H1 (cell line): ENCODE results near the gene PGM1. TPM values are rescaled to one million over a fixed set of nuclear protein-coding genes. Genes with fewer than 3 reads are reported as not detected.

Source experiments
- CTCF ChIA-PET: fragments of 300-600 bp; sonication (Branson Sonifier 250); formaldehyde crosslinking; loops from one replicate; lab custom pipeline; 2021; ENCODE audit not compliant: partially characterized antibody; lab: Charles Lee
- POLR2A ChIA-PET: fragments of 300-600 bp; sonication (Branson Sonifier 250); formaldehyde crosslinking; loops from one replicate; lab custom pipeline; 2021; ENCODE audit warnings: inconsistent platforms; ENCODE audit not compliant: partially characterized antibody; lab: Charles Lee
- DNase-seq, 2 experiments: peaks; one replicate each; pipeline versions ENCODE4 v3.0.0 to v3.0.0-alpha.2; 2010 to 2022; ENCODE audit warnings: low spot score in 2 of 2, low read depth in 1 of 2, mixed read lengths in 1 of 2
- FAIRE-seq: peaks from 2 replicates; lab custom pipeline; 2011; peaks lifted over from hg19 to GRCh38; lab: Jason Lieb, UNC
- H2AFZ ChIP-seq: 2 replicates; pipeline ENCODE4 v1.8.1; 2012; ENCODE audit warnings: low read length, inconsistent platforms
- H2AK5ac ChIP-seq: 2 replicates; pipeline ENCODE4 v1.6.1; 2013; ENCODE audit warnings: low read depth, low read length
- H2BK120ac ChIP-seq: replicated peaks from 2 replicates; pipeline ENCODE3; 2013; ENCODE audit warnings: low read depth, low read length, inconsistent platforms
- H2BK12ac ChIP-seq: 2 replicates; pipeline ENCODE4 v1.6.1; 2013; ENCODE audit warnings: low read depth, low read length
- H2BK15ac ChIP-seq: 2 replicates; pipeline ENCODE4 v1.6.1; 2013; ENCODE audit warnings: low read length
- H2BK20ac ChIP-seq: 2 replicates; pipeline ENCODE4 v1.6.1; 2013; ENCODE audit warnings: low read length
- H2BK5ac ChIP-seq: 2 replicates; pipeline ENCODE4 v1.6.1; 2013; ENCODE audit warnings: low read depth, low read length
- H3K14ac ChIP-seq: 2 replicates; pipeline ENCODE4 v1.6.1; 2013; ENCODE audit warnings: inconsistent platforms; ENCODE audit not compliant: insufficient read length
- H3K18ac ChIP-seq: 2 replicates; pipeline ENCODE4 v1.6.1; 2013; ENCODE audit warnings: low read length; ENCODE audit errors: extremely low read depth
- H3K23ac ChIP-seq: 2 replicates; pipeline ENCODE4 v1.6.1; 2013; ENCODE audit warnings: inconsistent platforms; ENCODE audit not compliant: insufficient read length
- H3K23me2 ChIP-seq: 2 replicates; pipeline ENCODE4 v1.6.1; 2013; ENCODE audit warnings: low read depth, low read length
- H3K27ac ChIP-seq: 2 replicates; pipeline ENCODE4 v1.6.1; 2011; ENCODE audit warnings: low read depth, low read length, inconsistent platforms
- H3K27me3 ChIP-seq, 4 experiments: replicated peaks in 1 of 4; 1 replicate in 1 of 4; 2 replicates in 3 of 4; pipeline versions ENCODE4 v1.6.1 to v1.8.1; 2011 to 2013; ENCODE audit warnings: low read length in 3 of 4, mild to moderate bottlenecking in 3 of 4, inconsistent platforms in 2 of 4, mixed read lengths in 2 of 4, moderate library complexity in 1 of 4; ENCODE audit not compliant: control insufficient read depth in 3 of 4, insufficient read depth in 3 of 4; ENCODE audit errors: extremely low read depth in 1 of 4
- H3K36me3 ChIP-seq, 4 experiments: 2 replicates each; pipeline versions ENCODE4 v1.6.1 to v1.8.1; 2011 to 2013; ENCODE audit warnings: mild to moderate bottlenecking in 4 of 4, low read length in 3 of 4, moderate library complexity in 2 of 4, control low read depth in 1 of 4, inconsistent platforms in 1 of 4; ENCODE audit not compliant: insufficient read depth in 4 of 4, control insufficient read depth in 2 of 4
- H3K4ac ChIP-seq: replicated peaks from 2 replicates; pipeline ENCODE3; 2013; ENCODE audit warnings: low read length, low read depth, mixed read lengths, inconsistent platforms; ENCODE audit not compliant: insufficient read length
- H3K4me1 ChIP-seq, 4 experiments: replicated peaks in 1 of 4; 1 replicate in 1 of 4; 2 replicates in 3 of 4; pipeline versions ENCODE4 v1.6.1 to v1.8.1; 2011 to 2013; ENCODE audit warnings: low read length in 3 of 4, inconsistent platforms in 2 of 4, mixed read lengths in 1 of 4; ENCODE audit not compliant: insufficient read depth in 4 of 4, control insufficient read depth in 3 of 4
- H3K4me2 ChIP-seq, 2 experiments: 2 replicates each; pipeline versions ENCODE4 v1.6.1 to v1.8.1; 2011 to 2013; ENCODE audit warnings: low read depth in 2 of 2, low read length in 2 of 2, control low read depth in 1 of 2, inconsistent platforms in 1 of 2, mild to moderate bottlenecking in 1 of 2; ENCODE audit not compliant: insufficient read depth in 1 of 2
- H3K4me3 ChIP-seq, 4 experiments: fragments of 200-600, 300-600 bp in 1 of 4; sonication (generic), shearing (Covaris generic), sonication (Bioruptor Twin) in 1 of 4; 2 replicates each; pipeline versions ENCODE4 v1.5.1 to v1.8.1; 2011 to 2016; ENCODE audit warnings: low read length in 4 of 4, low read depth in 3 of 4, control low read depth in 2 of 4, inconsistent platforms in 2 of 4, mild to moderate bottlenecking in 2 of 4, mixed read lengths in 1 of 4, moderate library complexity in 1 of 4; ENCODE audit not compliant: insufficient read depth in 2 of 4; ENCODE audit errors: extremely low read depth in 1 of 4
- H3K56ac ChIP-seq: replicated peaks from 2 replicates; pipeline ENCODE3; 2013; ENCODE audit warnings: low read depth, mild to moderate bottlenecking, mixed read lengths, low read length, inconsistent platforms; ENCODE audit not compliant: insufficient read length
- H3K79me1 ChIP-seq: 2 replicates; pipeline ENCODE4 v1.6.1; 2013; ENCODE audit warnings: low read depth, low read length, control low read depth
- H3K79me2 ChIP-seq, 2 experiments: 2 replicates each; pipeline versions ENCODE4 v1.6.1 to v1.8.1; 2012 to 2013; ENCODE audit warnings: low read length in 2 of 2, mild to moderate bottlenecking in 2 of 2, inconsistent platforms in 1 of 2; ENCODE audit not compliant: insufficient read depth in 2 of 2, control insufficient read depth in 1 of 2
- H3K9ac ChIP-seq, 4 experiments: replicated peaks in 1 of 4; 1 replicate in 1 of 4; 2 replicates in 3 of 4; pipeline versions ENCODE4 v1.6.1 to v1.8.1; 2011 to 2013; ENCODE audit warnings: low read depth in 3 of 4, low read length in 3 of 4, control low read depth in 2 of 4, mild to moderate bottlenecking in 2 of 4, moderate library complexity in 2 of 4, inconsistent platforms in 1 of 4; ENCODE audit errors: extremely low read depth in 1 of 4
- H3K9me3 ChIP-seq, 2 experiments: 2 replicates each; pipeline versions ENCODE4 v1.6.1 to v1.8.1; 2012 to 2013; ENCODE audit warnings: mild to moderate bottlenecking in 2 of 2, moderate library complexity in 2 of 2, control low read depth in 1 of 2, inconsistent platforms in 1 of 2, low read depth in 1 of 2, low read length in 1 of 2, mixed read lengths in 1 of 2; ENCODE audit not compliant: insufficient read depth in 2 of 2
- H4K20me1 ChIP-seq, 2 experiments: replicated peaks in 1 of 2; 2 replicates each; pipeline versions ENCODE3 to v1.8.1; 2011 to 2013; ENCODE audit warnings: inconsistent platforms in 2 of 2, low read length in 2 of 2, mild to moderate bottlenecking in 1 of 2; ENCODE audit not compliant: insufficient read depth in 2 of 2, control insufficient read depth in 1 of 2
- H4K5ac ChIP-seq: 2 replicates; pipeline ENCODE4 v1.6.1; 2013; ENCODE audit warnings: low read length, low read depth, mixed read lengths, inconsistent platforms; ENCODE audit not compliant: insufficient read length
- H4K8ac ChIP-seq: 2 replicates; pipeline ENCODE4 v1.8.0; 2013; ENCODE audit warnings: mild to moderate bottlenecking, moderate library complexity, low read length, inconsistent platforms; ENCODE audit not compliant: insufficient read depth; ENCODE audit errors: extremely low read depth
- H4K91ac ChIP-seq: replicated peaks from 2 replicates; pipeline ENCODE3; 2013; ENCODE audit warnings: low read length, mixed read lengths, inconsistent platforms; ENCODE audit not compliant: insufficient read length
- ASH2L ChIP-seq: fragments of 200-600, 300-600 bp; sonication (generic); IDR thresholded peaks from one replicate; pipeline ENCODE4 v1.7.1; 2017; ENCODE audit warnings: low read length
- ATF2 ChIP-seq: IDR thresholded peaks from 2 replicates; pipeline ENCODE4 v1.6.1; 2012; ENCODE audit warnings: low read length, inconsistent platforms
- NANOG ChIP-seq: IDR thresholded peaks from 2 replicates; pipeline ENCODE4 v1.6.1; 2011; ENCODE audit warnings: low read length, low read depth, mild to moderate bottlenecking, inconsistent platforms; ENCODE audit not compliant: insufficient read depth, poor library complexity, severe bottlenecking
- RBBP5 ChIP-seq: IDR thresholded peaks from 2 replicates; pipeline ENCODE4 v1.7.1; 2012; ENCODE audit warnings: low read depth, mild to moderate bottlenecking, inconsistent platforms, low read length, moderate library complexity, borderline replicate concordance
- RXRA ChIP-seq: IDR thresholded peaks from 2 replicates; pipeline ENCODE4 v1.6.1; 2011; ENCODE audit warnings: low read depth, mild to moderate bottlenecking, low read length, moderate library complexity; ENCODE audit not compliant: insufficient read depth
- SAP30 ChIP-seq: fragments of 300-600 bp; sonication (generic); IDR thresholded peaks from 2 replicates; pipeline ENCODE4 v1.7.1; 2012; ENCODE audit warnings: low read length, moderate library complexity, mild to moderate bottlenecking, inconsistent platforms; ENCODE audit not compliant: insufficient read depth, insufficient replicate concordance
- SIRT6 ChIP-seq: IDR thresholded peaks from one replicate; pipeline ENCODE4 v1.7.1; 2012; ENCODE audit warnings: low read length, inconsistent platforms
- WGBS, 2 experiments: shearing (Covaris generic) in 1 of 2; methylation state at CpG; one replicate each; pipeline versions ENCODE4 v1.1.6 to v1.1.7; 2013 to 2015; ENCODE audit warnings: low lambda C conversion rate in 2 of 2, mixed read lengths in 2 of 2, inconsistent platforms in 1 of 2, low coverage in 1 of 2, missing lambda C conversion rate in 1 of 2; ENCODE audit not compliant: insufficient replicate concordance in 2 of 2, insufficient coverage in 1 of 2, insufficient read length in 1 of 2; ENCODE audit errors: extremely low coverage in 1 of 2, missing lambda C conversion rate in 1 of 2; 5-methylcytosine and 5-hydroxymethylcytosine counted together
- polyA plus RNA-seq, 7 experiments: library from polyadenylated mRNA; depleted of rRNA in 3 of 7; stranded (reverse) in 5 of 7; unstranded in 2 of 7; fragments of >200 nt in 5 of 7; fragments of 200-250 nt in 2 of 7; gene quantifications; 1 replicate in 5 of 7; 2 replicates in 1 of 7; 4 replicates in 1 of 7; pipeline versions ENCODE4 v1.2.1 to v1.2.3, GENCODE V29; 2011 to 2013; ENCODE audit warnings: missing spikeins in 2 of 7, mixed read lengths in 2 of 7
- total RNA-seq: library from RNA; stranded (reverse); fragmentation: NEBNext Ultra II Directional; extraction: Animal tissue kit (Norgen Biotek cat#: 25700); gene quantifications from 2 replicates; pipeline ENCODE4 v1.2.1, GENCODE V29; 2021

PGM1 gene
- total and polyA plus RNA-seq, 2 of the 8 experiments (the other 6 are each of a cell fraction or from before 2014, with no cell fraction given): 33.0 to 65.4 TPM

DNA sequence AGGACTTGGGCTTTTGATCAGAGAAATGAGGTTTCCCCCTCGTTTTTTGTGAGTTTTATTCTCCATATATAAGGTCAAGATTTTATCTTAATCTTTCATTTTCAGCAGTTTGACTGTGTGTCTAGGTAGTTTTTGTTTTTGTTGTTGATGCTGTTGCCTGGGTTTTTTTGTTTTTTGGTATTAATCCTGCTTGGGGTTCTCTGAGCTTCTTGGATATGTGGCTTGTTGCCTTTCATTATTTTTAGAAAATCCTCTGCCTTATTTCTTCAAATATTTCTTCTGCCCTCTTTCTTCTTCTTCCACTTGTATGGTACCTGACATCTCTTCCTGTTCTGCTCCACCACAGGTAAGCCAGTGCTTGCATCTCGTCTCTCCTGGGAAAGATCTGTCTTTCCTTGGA lies 44.9 kb upstream of the PGM1 start:
- Histone ChIP-seq H4K5ac (no peak overlapping the region), H3K4ac (no peak overlapping the region), H3K14ac (no peak overlapping the region), H3K56ac (no peak overlapping the region), H3K27ac (no peak overlapping the region), H3K9me3 (no peaks in the 10 kb centered on the region), H3K79me2 (no peaks in the 10 kb centered on the region), H4K91ac (no peak overlapping the region), H2BK12ac (no peak overlapping the region), H4K20me1 (no peaks in the 10 kb centered on the region), H2AFZ (no peak overlapping the region), H3K23ac (no peak overlapping the region), H3K4me2 (no peak overlapping the region), H3K27me3 (no peaks in the 10 kb centered on the region), H3K23me2 (no peaks in the 10 kb centered on the region), H4K8ac (no peak overlapping the region), H2BK120ac (no peak overlapping the region), H3K4me1 (no peaks in the 10 kb centered on the region), H2BK5ac (no peak overlapping the region), H2BK15ac (no peak overlapping the region), H3K79me1 (no peaks in the 10 kb centered on the region), H3K18ac (no peak overlapping the region), H3K9ac (no peak overlapping the region), H2BK20ac (no peak overlapping the region), H3K4me3 (no peak overlapping the region), H2AK5ac (no peak overlapping the region), H3K36me3 (no peaks in the 10 kb centered on the region)
- POLR2A ChIA-PET: no interaction called here
- TF ChIP-seq RBBP5 (no peak), SIRT6 (no peak), ASH2L (no peak), ATF2 (no peak), NANOG (no peak), SAP30 (no peak), RXRA (no peak)
- CTCF ChIA-PET: interaction anchor here (0.6 to 1.2 kb wide), 3 partner anchors 9 to 68 kb away, joined by 3 to 4 read pairs (median 4); no protein-coding TSS in a partner anchor
- 78% methylated on average over 2 of the region's 2 CpGs; no CpG with 5 or more reads in 1 of the 2 experiments for WGBS, 2 experiments
- no peak for FAIRE-seq
- no peak for DNase-seq
